ENCODE data around the gene PRAC1.

- TF ChIP-seq CTCF (IDR thresholded peaks at IDR 0.05) (no peak), POLR2A (IDR thresholded peaks at IDR 0.05) (no peak)
Observed at GRCh38 chr17:48752399-48753288, 30.3 kb upstream of the PRAC1 start.
